ENCODE results near the gene SEMA7A.

- TF ChIP-seq CTCF (IDR thresholded peaks at IDR 0.05) (peak; percentile 55 to 67 (median 61)), POLR2A (IDR thresholded peaks at IDR 0.05) (no peak), POLR2AphosphoS5 (IDR thresholded peaks at IDR 0.05; ENCODE audit: insufficient read depth in 1 of 2, low read depth in 1 of 2) (no peak)
Measured at GRCh38 chr15:74375303-74375693, 58.5 kb downstream of the SEMA7A start.

All from vagina (tissue), 2 donors.